PC-9 (cell line): ENCODE measurements around the gene XYLT2.

ENCODE experiments used
- CTCF ChIP-seq: fragments of 200-600 bp; sonication (generic); conservative IDR thresholded peaks from 2 replicates; pipeline ENCODE4 v1.6.1; 2017; ENCODE audit warnings: mixed run types, antibody characterized with exemption, mild to moderate bottlenecking, moderate library complexity
- EZH2 ChIP-seq: fragments of 200-600 bp; sonication (generic); IDR thresholded peaks from 2 replicates; pipeline ENCODE4 v1.8.0; 2017; ENCODE audit warnings: antibody characterized with exemption, low read depth

GRCh38 chr17:50301891-50302584 is 43.9 kb upstream of the XYLT2 start:
- no peak for TF ChIP-seq CTCF
- TF ChIP-seq EZH2 = no peak
